Panc1 (cell line): ENCODE results near the gene CCDC178. TPM values are rescaled to one million over a fixed set of nuclear protein-coding genes. Genes with fewer than 3 reads are reported as not detected.

Source experiments
- ATAC-seq: fragments of 200-7000 bp; cut with Tn5 transposase; 2 replicates; pipeline ENCODE4 v1.9.1; 2020; ENCODE audit warnings: mild to moderate bottlenecking, moderate library complexity
- BruUV-seq: library from RNA; stranded (reverse); fragments of 400-500 nt; replicated peaks from 2 replicates; lab custom pipeline; 2021; lab: Mats Ljungman, UMichigan
- CTCF ChIA-PET: fragments of 300-600 bp; sonication (Branson Sonifier 250); formaldehyde crosslinking; loops from one replicate; lab custom pipeline; 2022; ENCODE audit warnings: antibody characterized with exemption; lab: Charles Lee
- POLR2A ChIA-PET: fragments of 300-600 bp; sonication (Branson Sonifier 250); formaldehyde crosslinking; loops from one replicate; lab custom pipeline; 2022; ENCODE audit warnings: antibody characterized with exemption; lab: Charles Lee
- DNase-seq: peaks from one replicate; pipeline ENCODE4 v3.0.0-alpha.2; 2010; ENCODE audit warnings: low read depth, low spot score
- H3K27ac ChIP-seq: 2 replicates; pipeline ENCODE4 v1.5.1; 2011; ENCODE audit warnings: mild to moderate bottlenecking, low read length, inconsistent platforms
- H3K27me3 ChIP-seq: fragments of 200-500 bp; sonication (Bioruptor generic); 2 replicates; pipeline ENCODE4 v1.6.0; 2014; ENCODE audit warnings: low read length, inconsistent platforms; ENCODE audit not compliant: control insufficient read depth, insufficient read depth
- H3K36me3 ChIP-seq: fragments of 200-500 bp; sonication (Bioruptor generic); 2 replicates; pipeline ENCODE4 v1.5.1; 2014; ENCODE audit warnings: inconsistent platforms, mild to moderate bottlenecking, low read length, moderate library complexity; ENCODE audit not compliant: control insufficient read depth, insufficient read depth
- H3K4me1 ChIP-seq: 2 replicates; pipeline ENCODE4 v1.5.1; 2011; ENCODE audit warnings: inconsistent platforms, mild to moderate bottlenecking, low read length, moderate library complexity; ENCODE audit not compliant: control insufficient read depth, insufficient read depth
- H3K4me3 ChIP-seq, 2 experiments: 2 replicates each; pipeline ENCODE4 v1.5.1; 2011 to 2012; ENCODE audit warnings: low read depth in 2 of 2, low read length in 2 of 2, mild to moderate bottlenecking in 2 of 2, inconsistent platforms in 1 of 2, moderate library complexity in 1 of 2
- H3K9me3 ChIP-seq: fragments of 200-500 bp; sonication (Bioruptor generic); 2 replicates; pipeline ENCODE4 v1.5.1; 2014; ENCODE audit warnings: low read depth, mild to moderate bottlenecking, inconsistent platforms, low read length, moderate library complexity; ENCODE audit not compliant: control insufficient read depth, insufficient read depth
- CTCF ChIP-seq: fragments of 450-650 bp; IDR thresholded peaks from 2 replicates; pipeline ENCODE4 v1.5.1; 2017; ENCODE audit warnings: mild to moderate bottlenecking
- POLR2AphosphoS5 ChIP-seq: IDR thresholded peaks from 2 replicates; pipeline ENCODE4 v1.6.1; 2012; ENCODE audit warnings: mild to moderate bottlenecking, low read depth, low read length, moderate library complexity
- REST ChIP-seq, 2 experiments: IDR thresholded peaks; 2 replicates each; pipeline ENCODE4 v1.6.1; 2011 to 2012; ENCODE audit warnings: low read depth in 2 of 2, control low read depth in 1 of 2, low read length in 1 of 2, mild to moderate bottlenecking in 1 of 2, moderate library complexity in 1 of 2; ENCODE audit not compliant: insufficient read depth in 1 of 2
- SIN3A ChIP-seq: IDR thresholded peaks from 2 replicates; pipeline ENCODE4 v1.6.1; 2012; ENCODE audit warnings: low read depth, mild to moderate bottlenecking, low read length, moderate library complexity, borderline replicate concordance; ENCODE audit not compliant: insufficient read depth
- TCF7L2 ChIP-seq: IDR thresholded peaks from 2 replicates; pipeline ENCODE4 v1.6.1; 2011; ENCODE audit warnings: mild to moderate bottlenecking, low read depth, low read length, inconsistent platforms
- in situ Hi-C: cut with HindIII; loops from 2 replicates; pipeline ENCODE4 v1.10.0; 2016; ENCODE audit warnings: low sequenced_read_pairs, low pct_unique_long_range_greater_than_20kb
- intact Hi-C: fragments of 100-400 bp; cut with micrococcal nuclease; formaldehyde crosslinking; loops from one replicate; pipeline ENCODE4 v1.10.0; 2022; ENCODE audit not compliant: unreplicated experiment
- total RNA-seq: library from RNA; stranded (reverse); gene quantifications from one replicate; pipeline ENCODE4 v1.2.1, GENCODE V29; 2021; ENCODE audit not compliant: unreplicated experiment

Gene CCDC178
- total RNA-seq, 1 experiment from 2014 or later: not detected

GRCh38 chr18:33459612-33460011 lies 19.1 kb upstream of the CCDC178 start:
- no peak overlapping the region for H3K4me3 ChIP-seq
- TF ChIP-seq TCF7L2 (no peak), REST (IDR thresholded peaks at IDR 0.05; ENCODE audit: insufficient read depth in 1 of 2, low read depth in 2 of 2, low read length in 1 of 2) (no peak), SIN3A (no peak), CTCF (no peak), POLR2AphosphoS5 (no peak)
- intact Hi-C loops (no loop called here), in situ Hi-C loops (no loop called here)
- H3K36me3 ChIP-seq: no peaks in the 10 kb centered on the region
- no peak overlapping the region for H3K27ac ChIP-seq
- no peaks in the 10 kb centered on the region for H3K9me3 ChIP-seq
- H3K27me3 ChIP-seq: no peaks in the 10 kb centered on the region
- ATAC-seq: no peak
- no peaks in the 10 kb centered on the region for H3K4me1 ChIP-seq
- ChIA-PET CTCF (interaction anchor here (0.7 kb wide), 1 partner anchor 230 kb away, joined by 3 read pairs; no protein-coding TSS in a partner anchor), POLR2A (no interaction called here)
- no TSS peak for BruUV-seq
- DNase-seq: no peak

- CTCF ChIA-PET: no interaction called here
- no peaks in the 10 kb centered on the region for H3K4me1 ChIP-seq
- POLR2A ChIA-PET: no interaction called here
- in situ Hi-C loops: no loop called here
- intact Hi-C loops: no loop called here
- no peak overlapping the region for H3K4me3 ChIP-seq
- H3K27ac ChIP-seq: no peak overlapping the region
- H3K9me3 ChIP-seq: no peaks in the 10 kb centered on the region
- DNase-seq (no peak), ATAC-seq (no peak)
- H3K36me3 ChIP-seq: no peaks in the 10 kb centered on the region
- no peaks in the 10 kb centered on the region for H3K27me3 ChIP-seq
- TF ChIP-seq TCF7L2 (no peak), CTCF (no peak), REST (IDR thresholded peaks at IDR 0.05; ENCODE audit: insufficient read depth in 1 of 2, low read depth in 2 of 2, low read length in 1 of 2) (no peak), POLR2AphosphoS5 (no peak), SIN3A (no peak)
- no TSS peak for BruUV-seq
These were observed 6.1 kb upstream of the CCDC178 start for GRCh38 chr18:33446604-33447003.
